Measurements from ENCODE around the gene NPAS2. TPM values are rescaled to one million over a fixed set of nuclear protein-coding genes. Genes with fewer than 3 reads are reported as not detected.

NPAS2 gene
- total RNA-seq, 1 donor from 2014 or later = 5.5 TPM

- H3K9ac ChIP-seq (ENCODE audit: low read length) = no peak overlapping the region
- Mint-ChIP-seq H3K9me3 (ENCODE audit: unreplicated experiment) (no peaks in the 10 kb centered on the region), H3K36me3 (ENCODE audit: low read depth, unreplicated experiment) (peaks cover 2% of the 10 kb centered on the region), H3K27me3 (ENCODE audit: low read depth, unreplicated experiment) (peaks cover 3% of the 10 kb centered on the region), H3K27ac (ENCODE audit: unreplicated experiment) (no peak overlapping the region), H3K4me1 (ENCODE audit: low read depth, unreplicated experiment) (peaks cover 27% of the 10 kb centered on the region), H3K4me3 (ENCODE audit: unreplicated experiment) (no peak overlapping the region)
- no peaks in the 10 kb centered on the region for H3K27me3 ChIP-seq (ENCODE audit: insufficient read depth, low read length)
- H3K4me3 ChIP-seq (ENCODE audit: insufficient read depth, low read depth, low read length) = no peak overlapping the region
- H3K27ac ChIP-seq (ENCODE audit: low read depth, low read length) = no peak overlapping the region
- no peak overlapping the region for H3K4me2 ChIP-seq (ENCODE audit: low read length)
- FAIRE-seq = no peak
- H3K4me1 ChIP-seq (ENCODE audit: insufficient read depth, low read length) = peaks cover 20% of the 10 kb centered on the region
- no peak overlapping the region for H2AFZ ChIP-seq (ENCODE audit: low read depth, low read length)
- H3K9me3 ChIP-seq (ENCODE audit: insufficient read depth, low read depth, low read length) = no peaks in the 10 kb centered on the region
- no peaks in the 10 kb centered on the region for H3K79me2 ChIP-seq (ENCODE audit: insufficient read depth, low read length)
- no peak for TF ChIP-seq CTCF (IDR thresholded peaks at IDR 0.05; ENCODE audit: insufficient read depth, low read depth, low read length)
- no peak for TF ChIP-seq EZH2 (IDR thresholded peaks at IDR 0.05; ENCODE audit: insufficient read depth, low read length)
- no peaks in the 10 kb centered on the region for H4K20me1 ChIP-seq (ENCODE audit: insufficient read depth, low read length)
- no peaks in the 10 kb centered on the region for H3K36me3 ChIP-seq (ENCODE audit: insufficient read depth, low read length)
- DNase-seq (ENCODE audit: low read depth) = no peak
Measured at GRCh38 chr2:100906679-100907078, 86.7 kb downstream of the NPAS2 start.

- Histone ChIP-seq H3K9ac (ENCODE audit: low read length) (no peak overlapping the region), H3K4me3 (ENCODE audit: insufficient read depth, low read depth, low read length) (no peak overlapping the region), H3K4me1 (ENCODE audit: insufficient read depth, low read length) (peaks cover 13% of the 10 kb centered on the region), H4K20me1 (ENCODE audit: insufficient read depth, low read length) (no peaks in the 10 kb centered on the region), H3K36me3 (ENCODE audit: insufficient read depth, low read length) (no peaks in the 10 kb centered on the region), H3K27me3 (ENCODE audit: insufficient read depth, low read length) (no peaks in the 10 kb centered on the region), H3K4me2 (ENCODE audit: low read length) (no peak overlapping the region), H3K27ac (ENCODE audit: low read depth, low read length) (no peak overlapping the region), H3K79me2 (ENCODE audit: insufficient read depth, low read length) (no peaks in the 10 kb centered on the region), H2AFZ (ENCODE audit: low read depth, low read length) (no peak overlapping the region), H3K9me3 (ENCODE audit: insufficient read depth, low read depth, low read length) (no peaks in the 10 kb centered on the region)
- TF ChIP-seq CTCF (IDR thresholded peaks at IDR 0.05; ENCODE audit: insufficient read depth, low read depth, low read length) (no peak), EZH2 (IDR thresholded peaks at IDR 0.05; ENCODE audit: insufficient read depth, low read length) (no peak)
- Mint-ChIP-seq H3K27ac (ENCODE audit: unreplicated experiment) (no peak overlapping the region), H3K4me3 (ENCODE audit: unreplicated experiment) (no peak overlapping the region), H3K4me1 (ENCODE audit: low read depth, unreplicated experiment) (peaks cover 18% of the 10 kb centered on the region), H3K27me3 (ENCODE audit: low read depth, unreplicated experiment) (peaks cover 3% of the 10 kb centered on the region), H3K36me3 (ENCODE audit: low read depth, unreplicated experiment) (peaks cover 3% of the 10 kb centered on the region), H3K9me3 (ENCODE audit: unreplicated experiment) (peaks cover 4% of the 10 kb centered on the region)
- FAIRE-seq = no peak
- DNase-seq (ENCODE audit: low read depth) = no peak
Measured at GRCh38 chr2:100907832-100908231, 87.9 kb downstream of the NPAS2 start.

GRCh38 chr2:100909534-100910081, 89.7 kb downstream of the NPAS2 start:
- no peak overlapping the region for H3K4me3 ChIP-seq (ENCODE audit: insufficient read depth, low read depth, low read length)
- H3K27me3 ChIP-seq (ENCODE audit: insufficient read depth, low read length) = no peaks in the 10 kb centered on the region
- H3K27ac Mint-ChIP-seq (ENCODE audit: unreplicated experiment) = no peak overlapping the region
- H3K79me2 ChIP-seq (ENCODE audit: insufficient read depth, low read length) = no peaks in the 10 kb centered on the region
- H3K36me3 Mint-ChIP-seq (ENCODE audit: low read depth, unreplicated experiment) = peaks cover 12% of the 10 kb centered on the region
- no peak overlapping the region for H3K9ac ChIP-seq (ENCODE audit: low read length)
- H2AFZ ChIP-seq (ENCODE audit: low read depth, low read length) = no peak overlapping the region
- no peaks in the 10 kb centered on the region for H3K36me3 ChIP-seq (ENCODE audit: insufficient read depth, low read length)
- peaks cover 2% of the 10 kb centered on the region for H3K4me1 Mint-ChIP-seq (ENCODE audit: low read depth, unreplicated experiment)
- H3K27ac ChIP-seq (ENCODE audit: low read depth, low read length) = no peak overlapping the region
- no peaks in the 10 kb centered on the region for H3K4me1 ChIP-seq (ENCODE audit: insufficient read depth, low read length)
- no peaks in the 10 kb centered on the region for H3K9me3 ChIP-seq (ENCODE audit: insufficient read depth, low read depth, low read length)
- DNase-seq (ENCODE audit: low read depth) (no peak), FAIRE-seq (no peak)
- TF ChIP-seq EZH2 (IDR thresholded peaks at IDR 0.05; ENCODE audit: insufficient read depth, low read length) (no peak), CTCF (IDR thresholded peaks at IDR 0.05; ENCODE audit: insufficient read depth, low read depth, low read length) (no peak)
- no peaks in the 10 kb centered on the region for H4K20me1 ChIP-seq (ENCODE audit: insufficient read depth, low read length)
- H3K9me3 Mint-ChIP-seq (ENCODE audit: unreplicated experiment) = peaks cover 12% of the 10 kb centered on the region
- no peak overlapping the region for H3K4me2 ChIP-seq (ENCODE audit: low read length)
- no peak overlapping the region for H3K4me3 Mint-ChIP-seq (ENCODE audit: unreplicated experiment)
- H3K27me3 Mint-ChIP-seq (ENCODE audit: low read depth, unreplicated experiment) = peaks cover 3% of the 10 kb centered on the region

All from astrocyte (in vitro differentiated cells and primary cell).